Esophagus muscularis mucosa (tissue), 4 donors: Measurements from ENCODE around the gene STX1A.

Experiments
- EP300 ChIP-seq: sonication (generic); formaldehyde crosslinking; IDR thresholded peaks from one replicate; pipeline ENCODE4 v1.6.1; 2017; ENCODE audit warnings: antibody characterized with exemption
- POLR2A ChIP-seq: fragments of 450-650 bp; IDR thresholded peaks from one replicate; pipeline ENCODE4 v1.6.1; 2017; ENCODE audit warnings: antibody characterized with exemption, moderate library complexity, mild to moderate bottlenecking, low read depth
- POLR2AphosphoS5 ChIP-seq, 2 donors: sonication (generic); formaldehyde crosslinking; IDR thresholded peaks; one replicate each; pipeline ENCODE4 v1.6.1; 2017; ENCODE audit warnings: antibody characterized with exemption in 2 of 2
- TF ChIP-seq, protein P1 (sequence below), 3 experiments: fragments of 200-600 bp in 2 of 3; fragments of 450-650 bp in 1 of 3; sonication (generic) in 2 of 3; IDR thresholded peaks; one replicate each; pipeline ENCODE4 v1.5.1; 2017 to 2019; ENCODE audit warnings: antibody characterized with exemption in 3 of 3, mild to moderate bottlenecking in 2 of 3, moderate library complexity in 1 of 3

DNA sequence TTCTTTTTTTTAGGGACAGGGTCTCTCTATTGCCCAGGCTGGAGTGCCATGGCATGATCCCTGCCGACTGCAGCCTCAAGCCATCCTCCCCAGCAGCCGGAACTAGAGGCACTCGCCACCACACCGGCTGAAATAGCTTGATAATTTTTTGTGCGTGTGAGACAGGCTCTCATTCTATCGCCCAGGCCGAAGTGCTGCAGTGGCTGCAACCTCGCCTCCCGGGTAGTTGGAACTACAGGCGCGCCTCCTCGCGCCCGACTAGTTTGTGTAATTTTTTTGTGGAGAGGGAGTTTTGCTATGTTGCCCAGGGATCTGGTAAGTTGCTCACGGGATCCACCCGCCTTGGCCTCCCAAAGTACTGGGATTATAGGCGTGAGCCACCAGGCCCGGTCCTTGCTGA is 34.2 kb downstream of the STX1A start:
- TF ChIP-seq, protein P1, sequence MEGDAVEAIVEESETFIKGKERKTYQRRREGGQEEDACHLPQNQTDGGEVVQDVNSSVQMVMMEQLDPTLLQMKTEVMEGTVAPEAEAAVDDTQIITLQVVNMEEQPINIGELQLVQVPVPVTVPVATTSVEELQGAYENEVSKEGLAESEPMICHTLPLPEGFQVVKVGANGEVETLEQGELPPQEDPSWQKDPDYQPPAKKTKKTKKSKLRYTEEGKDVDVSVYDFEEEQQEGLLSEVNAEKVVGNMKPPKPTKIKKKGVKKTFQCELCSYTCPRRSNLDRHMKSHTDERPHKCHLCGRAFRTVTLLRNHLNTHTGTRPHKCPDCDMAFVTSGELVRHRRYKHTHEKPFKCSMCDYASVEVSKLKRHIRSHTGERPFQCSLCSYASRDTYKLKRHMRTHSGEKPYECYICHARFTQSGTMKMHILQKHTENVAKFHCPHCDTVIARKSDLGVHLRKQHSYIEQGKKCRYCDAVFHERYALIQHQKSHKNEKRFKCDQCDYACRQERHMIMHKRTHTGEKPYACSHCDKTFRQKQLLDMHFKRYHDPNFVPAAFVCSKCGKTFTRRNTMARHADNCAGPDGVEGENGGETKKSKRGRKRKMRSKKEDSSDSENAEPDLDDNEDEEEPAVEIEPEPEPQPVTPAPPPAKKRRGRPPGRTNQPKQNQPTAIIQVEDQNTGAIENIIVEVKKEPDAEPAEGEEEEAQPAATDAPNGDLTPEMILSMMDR (IDR thresholded peaks at IDR 0.05): no peak
- TF ChIP-seq POLR2A: no peak
- TF ChIP-seq POLR2AphosphoS5 (IDR thresholded peaks at IDR 0.05): no peak
- TF ChIP-seq EP300: no peak
